Activated B cell treated with CpG ODN at 0.5 μM for 24 hours (primary cell): ENCODE measurements around the gene PDRG1. TPM values are rescaled to one million over a fixed set of nuclear protein-coding genes. Genes with fewer than 3 reads are reported as not detected.

ENCODE experiments used
- ATAC-seq: fragments of 200-7000 bp; cut with Tn5 transposase; one replicate; pipeline ENCODE4 v1.10.0; 2021; ENCODE audit warnings: low read depth, mild to moderate bottlenecking, moderate library complexity
- CTCF ChIA-PET: fragments of 350-600 bp; sonication (Branson Sonifier 250); formaldehyde crosslinking; loops from one replicate; lab custom pipeline; 2021; ENCODE audit warnings: antibody characterized with exemption; lab: Charles Lee
- POLR2A ChIA-PET: fragments of 350-600 bp; sonication (Branson Sonifier 250); formaldehyde crosslinking; loops from one replicate; lab custom pipeline; 2021; ENCODE audit warnings: antibody characterized with exemption; lab: Charles Lee
- DNase-seq: peaks from one replicate; pipeline ENCODE4 v3.0.0; 2022
- H3K27ac Mint-ChIP-seq: one replicate; pipeline ENCODE4 v1.8.0; 2020; ENCODE audit warnings: mixed read lengths
- H3K27me3 Mint-ChIP-seq: one replicate; pipeline ENCODE4 v1.8.0; 2021; ENCODE audit warnings: mixed read lengths
- H3K36me3 Mint-ChIP-seq: one replicate; pipeline ENCODE4 v1.8.0; 2021; ENCODE audit warnings: low read depth, mixed read lengths
- H3K4me1 Mint-ChIP-seq: one replicate; pipeline ENCODE4 v1.8.0; 2021; ENCODE audit warnings: mixed read lengths
- H3K4me3 Mint-ChIP-seq: one replicate; pipeline ENCODE4 v1.8.0; 2020; ENCODE audit warnings: mild to moderate bottlenecking, mixed read lengths
- H3K9me3 Mint-ChIP-seq: one replicate; pipeline ENCODE4 v1.8.0; 2020; ENCODE audit warnings: mixed read lengths
- CTCF ChIP-seq: fragments of 200-600 bp; IDR thresholded peaks from one replicate; pipeline ENCODE4 v1.8.0; 2022; ENCODE audit warnings: antibody characterized with exemption, mild to moderate bottlenecking
- intact Hi-C: fragments of 100-400 bp; cut with micrococcal nuclease; formaldehyde crosslinking; loops from one replicate; pipeline ENCODE4 v1.15.1; 2024
- total RNA-seq: library from RNA; stranded (reverse); gene quantifications from 2 replicates; pipeline ENCODE4 v1.2.3, GENCODE V29; 2022

The PDRG1 gene
- total RNA-seq, 1 donor from 2014 or later, result 16.4 TPM

- ChIA-PET POLR2A (no interaction called here), CTCF (interaction anchor here (0.6 kb wide), 1 partner anchor 16 kb away, joined by 3 read pairs; the partner anchor contains the start of gene PDRG1)
- Mint-ChIP-seq H3K9me3 (no peaks in the 10 kb centered on the region), H3K27ac (peak overlapping the region; percentile 12), H3K4me1 (peaks cover 14% of the 10 kb centered on the region), H3K36me3 (no peaks in the 10 kb centered on the region), H3K27me3 (peaks cover 45% of the 10 kb centered on the region), H3K4me3 (peak overlapping the region; percentile 85)
- peak; percentile 99 for ATAC-seq
- peak; percentile 86 for DNase-seq
- no peak for TF ChIP-seq CTCF
- intact Hi-C loops, result loop anchor here (1.0 to 5.0 kb wide), 2 partner anchors 16 to 64 kb away; partner anchors contain the start of gene PDRG1
Measured at GRCh38 chr20:31968291-31969126, 16.7 kb upstream of the PDRG1 start.

GRCh38 chr20:31967830-31968249 is 16.0 kb upstream of the PDRG1 start, which contains the start of gene XKR7:
Gene XKR7 (plus strand): TSS chr20:31968151. CDS start chr20:31968176, 25 bp downstream.
- intact Hi-C loops, result loop anchor here (1.0 to 5.0 kb wide), 2 partner anchors 16 to 64 kb away; partner anchors contain the start of gene PDRG1
- ChIA-PET CTCF (no interaction called here), POLR2A (no interaction called here)
- peak; percentile 23 for ATAC-seq
- H3K4me3 Mint-ChIP-seq, result peak within 1 kb of the TSS; percentile 85
- no peaks in the 10 kb centered on the region for H3K36me3 Mint-ChIP-seq
- H3K27ac Mint-ChIP-seq, result peak within 1 kb of the TSS; percentile 12
- H3K27me3 Mint-ChIP-seq, result peaks cover 44% of the 10 kb centered on the region
- TF ChIP-seq CTCF, result no peak
- no peak for DNase-seq
- no peaks in the 10 kb centered on the region for H3K9me3 Mint-ChIP-seq
- peaks cover 14% of the 10 kb centered on the region for H3K4me1 Mint-ChIP-seq

GRCh38 chr20:31966991-31967655 is 15.3 kb upstream of the PDRG1 start:
- no peak for TF ChIP-seq CTCF
- POLR2A ChIA-PET, result no interaction called here
- Mint-ChIP-seq H3K4me1 (peaks cover 10% of the 10 kb centered on the region), H3K36me3 (no peaks in the 10 kb centered on the region), H3K27me3 (peaks cover 45% of the 10 kb centered on the region), H3K27ac (no peak overlapping the region), H3K9me3 (no peaks in the 10 kb centered on the region), H3K4me3 (peak overlapping the region; percentile 56)
- DNase-seq, result no peak
- no peak for ATAC-seq
- intact Hi-C loops, result loop anchor here (5.0 kb wide), 1 partner anchor 65 kb away; no protein-coding TSS in a partner anchor
- CTCF ChIA-PET, result interaction anchor here (0.8 kb wide), 1 partner anchor 64 kb away, joined by 3 read pairs; no protein-coding TSS in a partner anchor

GRCh38 chr20:31963889-31964288 is 12.0 kb upstream of the PDRG1 start:
- ChIA-PET POLR2A (no interaction called here), CTCF (interaction anchor here (0.8 to 1.3 kb wide), 3 partner anchors 9 to 127 kb away, joined by 3 to 5 read pairs (median 4); partner anchors contain the start of gene PDRG1)
- H3K27me3 Mint-ChIP-seq, result peaks cover 35% of the 10 kb centered on the region
- TF ChIP-seq CTCF, result no peak
- intact Hi-C loops, result no loop called here
- ATAC-seq, result no peak
- no peaks in the 10 kb centered on the region for H3K36me3 Mint-ChIP-seq
- no peak overlapping the region for H3K4me3 Mint-ChIP-seq
- DNase-seq, result no peak
- H3K27ac Mint-ChIP-seq, result no peak overlapping the region
- peaks cover 10% of the 10 kb centered on the region for H3K4me1 Mint-ChIP-seq
- no peaks in the 10 kb centered on the region for H3K9me3 Mint-ChIP-seq
